Measurements from ENCODE around the gene TFPT.

DNA sequence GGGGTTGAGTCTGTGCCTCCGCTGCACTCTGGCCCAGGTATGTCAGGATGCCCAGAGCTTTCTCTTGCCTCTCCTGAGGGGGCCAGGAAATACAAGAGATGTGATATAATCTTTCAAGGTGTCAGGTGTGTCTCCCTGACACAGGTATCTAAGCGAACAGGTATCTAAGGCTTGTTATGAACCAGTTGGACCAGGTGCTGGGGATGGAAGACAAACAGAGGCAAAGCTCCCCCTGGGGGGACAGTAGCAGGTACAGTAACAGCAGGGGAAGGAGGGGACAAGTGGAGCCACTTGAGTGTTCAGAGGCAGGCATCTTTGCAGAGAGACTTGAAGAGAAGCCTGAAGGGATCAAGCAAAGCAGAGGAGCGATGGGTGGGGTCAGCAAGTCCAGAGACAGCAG is 41.5 kb upstream of the TFPT start:
- TF ChIP-seq, protein P1, sequence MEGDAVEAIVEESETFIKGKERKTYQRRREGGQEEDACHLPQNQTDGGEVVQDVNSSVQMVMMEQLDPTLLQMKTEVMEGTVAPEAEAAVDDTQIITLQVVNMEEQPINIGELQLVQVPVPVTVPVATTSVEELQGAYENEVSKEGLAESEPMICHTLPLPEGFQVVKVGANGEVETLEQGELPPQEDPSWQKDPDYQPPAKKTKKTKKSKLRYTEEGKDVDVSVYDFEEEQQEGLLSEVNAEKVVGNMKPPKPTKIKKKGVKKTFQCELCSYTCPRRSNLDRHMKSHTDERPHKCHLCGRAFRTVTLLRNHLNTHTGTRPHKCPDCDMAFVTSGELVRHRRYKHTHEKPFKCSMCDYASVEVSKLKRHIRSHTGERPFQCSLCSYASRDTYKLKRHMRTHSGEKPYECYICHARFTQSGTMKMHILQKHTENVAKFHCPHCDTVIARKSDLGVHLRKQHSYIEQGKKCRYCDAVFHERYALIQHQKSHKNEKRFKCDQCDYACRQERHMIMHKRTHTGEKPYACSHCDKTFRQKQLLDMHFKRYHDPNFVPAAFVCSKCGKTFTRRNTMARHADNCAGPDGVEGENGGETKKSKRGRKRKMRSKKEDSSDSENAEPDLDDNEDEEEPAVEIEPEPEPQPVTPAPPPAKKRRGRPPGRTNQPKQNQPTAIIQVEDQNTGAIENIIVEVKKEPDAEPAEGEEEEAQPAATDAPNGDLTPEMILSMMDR (IDR thresholded peaks at IDR 0.05), result no peak
- TF ChIP-seq POLR2A (IDR thresholded peaks at IDR 0.05), result no peak

Data from uterus (tissue), 2 donors.